NCI-H2171 treated with DMSO at 0.1 percent for 48 hours (cell line): ENCODE measurements around the gene FAM219B.
"Not testable (repeated sequence)": the region's sequence is repeated elsewhere in the genome, so short reads cannot be mapped to it uniquely, and the experiment has no call there.

Experiments used
- DNase-seq: peaks from one replicate; lab custom pipeline; 2025; lab: John Stamatoyannopoulos, UW

Gene FAM219B

GRCh38 chr15:74903676-74904075, 3.0 kb downstream of the FAM219B start:
- no peak for DNase-seq

DNA sequence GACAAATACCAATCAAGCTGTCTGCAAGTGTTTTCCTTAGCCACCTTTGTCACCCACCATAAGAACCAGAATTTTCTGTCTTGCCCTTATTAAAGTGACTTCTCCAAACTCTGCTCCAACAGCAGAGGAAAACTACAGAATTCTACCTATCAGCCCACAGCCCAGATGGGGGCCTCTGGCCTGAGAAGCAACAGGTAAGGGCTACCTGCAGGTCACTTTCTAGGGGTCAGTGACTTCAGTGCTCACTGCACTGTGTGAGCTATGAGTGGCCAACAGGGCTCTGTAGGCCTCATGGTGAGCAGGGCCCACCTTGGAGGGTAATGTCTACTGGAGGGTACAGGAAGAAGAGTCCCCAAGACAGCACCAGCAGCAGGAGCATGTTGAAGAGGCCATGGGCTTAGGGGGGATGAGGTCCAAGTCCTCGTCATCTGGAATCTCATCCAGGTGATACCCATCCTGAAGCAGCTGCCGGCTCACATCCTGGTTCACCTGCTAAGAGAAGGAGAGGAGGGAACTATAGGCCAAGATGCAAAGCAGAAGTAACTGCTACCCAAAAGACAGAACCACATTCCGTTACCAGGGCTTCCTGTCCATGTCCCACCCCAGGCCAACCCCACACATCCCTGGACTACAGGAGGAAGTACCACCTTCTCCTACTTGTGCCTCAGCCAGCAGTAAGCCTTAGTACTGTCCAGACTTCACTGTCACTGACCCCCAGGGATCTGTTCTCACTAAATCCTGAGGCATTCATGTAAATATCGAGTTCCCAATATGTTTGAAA, 4.2 kb downstream of the FAM219B start:
- no peak for DNase-seq

DNA sequence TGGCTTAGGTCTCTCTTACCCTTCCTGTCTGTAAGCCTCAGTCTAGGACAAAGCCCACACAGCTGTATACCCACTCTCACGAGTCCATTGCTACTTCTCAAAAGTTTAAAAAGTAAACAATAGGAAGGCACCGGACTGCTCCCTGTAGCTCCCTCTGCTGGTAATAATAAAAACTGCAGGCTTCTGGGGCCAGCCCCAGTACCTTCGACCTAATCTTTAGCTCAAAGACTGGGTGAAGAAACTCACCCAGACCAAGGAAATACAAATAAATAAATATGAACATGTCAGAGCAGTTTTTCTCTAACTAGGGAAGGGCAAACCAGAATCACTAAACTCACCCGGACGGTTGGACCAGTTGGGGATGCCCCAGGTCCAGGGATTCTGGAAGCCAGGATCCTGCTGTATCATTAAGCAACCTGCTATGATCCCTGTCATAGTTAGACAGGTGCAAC, 5.0 kb downstream of the FAM219B start:
- DNase-seq = peak; percentile 48

DNA sequence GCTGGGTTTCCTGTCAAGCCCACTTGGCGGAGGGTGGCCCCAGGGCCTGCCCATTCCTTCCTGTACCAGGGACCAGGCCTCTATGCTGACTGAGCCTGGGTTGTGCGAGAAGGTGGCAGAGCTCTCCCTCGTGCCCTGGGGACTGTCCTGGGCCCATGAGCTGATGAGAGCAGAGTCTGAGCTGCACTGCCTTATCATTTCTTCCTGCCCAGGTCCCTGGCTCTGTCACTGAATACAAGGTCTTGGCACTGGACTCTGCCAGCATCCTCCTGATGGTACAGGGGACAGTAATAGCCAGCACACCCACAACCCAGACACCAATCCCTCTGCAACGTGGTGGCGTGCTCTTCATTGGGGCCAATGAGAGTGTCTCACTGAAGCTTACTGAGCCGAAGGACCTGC, 9.3 kb downstream of the FAM219B start:
- DNase-seq = no peak

- DNase-seq = no peak
These were observed 10.3 kb downstream of the FAM219B start for GRCh38 chr15:74896316-74896715.

GRCh38 chr15:74895830-74896229, 10.8 kb downstream of the FAM219B start:
- no peak for DNase-seq

- DNase-seq = not testable (repeated sequence)
These were observed 12.3 kb downstream of the FAM219B start for GRCh38 chr15:74894383-74894782.

- DNase-seq = no peak
These were observed 13.0 kb downstream of the FAM219B start for GRCh38 chr15:74893627-74894026.

DNA sequence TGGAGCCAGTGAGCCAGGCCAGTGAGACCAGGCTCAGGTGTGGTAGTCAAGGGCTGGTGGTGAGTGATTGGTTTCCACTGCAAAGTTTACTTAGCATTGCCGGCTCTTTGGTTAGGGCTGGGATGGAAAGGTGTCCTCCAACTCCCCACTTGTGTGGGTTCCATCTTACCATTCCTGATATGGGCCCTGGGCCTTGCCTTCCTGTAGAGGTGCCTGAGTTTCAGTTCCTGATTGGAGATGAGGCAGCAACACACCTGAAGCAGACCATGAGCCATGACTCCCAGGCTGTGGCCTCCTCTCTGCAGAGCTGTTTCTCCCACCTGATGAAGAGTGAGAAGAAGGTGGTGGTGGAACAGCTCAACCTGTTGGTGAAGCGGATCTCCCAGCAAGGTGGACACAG, 13.7 kb downstream of the FAM219B start:
- DNase-seq = no peak

DNA sequence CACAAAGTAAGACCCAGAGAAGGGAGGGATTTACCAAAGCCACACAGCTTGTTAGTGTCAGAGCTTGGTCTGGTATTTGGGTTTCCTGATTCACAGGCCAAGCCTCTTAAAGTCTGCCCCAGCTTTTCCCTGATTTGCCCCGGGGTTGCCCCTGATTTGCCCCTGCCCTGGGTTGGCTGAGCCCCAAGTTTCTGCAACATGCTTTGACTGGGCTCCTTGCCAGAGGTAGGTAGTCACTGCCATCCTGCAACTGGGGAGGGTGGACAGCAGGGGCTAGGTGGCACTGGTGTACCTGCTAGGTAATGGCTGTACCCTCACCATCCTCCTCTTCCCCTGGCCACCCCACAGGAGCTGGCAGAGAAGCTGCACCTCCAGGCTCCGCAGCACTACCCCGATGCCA, 14.3 kb downstream of the FAM219B start:
- DNase-seq = no peak

DNA sequence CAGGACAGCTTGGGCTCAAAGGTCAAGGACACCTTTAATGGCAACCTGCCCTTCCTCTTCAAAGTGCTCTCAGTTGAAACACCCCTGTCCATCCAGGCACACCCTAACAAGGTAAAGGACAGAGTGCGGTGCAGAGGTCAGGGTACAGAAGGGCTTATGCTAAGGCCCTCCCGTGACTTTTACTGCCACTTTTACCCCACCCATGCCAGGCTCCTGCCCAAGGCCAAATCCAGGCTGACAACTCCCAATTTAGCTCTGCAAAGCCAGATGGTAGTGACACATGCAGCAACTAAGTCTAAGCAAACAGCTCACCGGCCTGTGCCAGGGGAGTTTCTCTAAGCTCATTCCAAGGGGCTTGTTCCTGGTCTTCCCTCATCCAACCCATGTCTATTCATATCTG, 15.2 kb downstream of the FAM219B start:
- DNase-seq = no peak

- DNase-seq = no peak
These were observed 16.0 kb downstream of the FAM219B start for GRCh38 chr15:74890665-74890960.

DNA sequence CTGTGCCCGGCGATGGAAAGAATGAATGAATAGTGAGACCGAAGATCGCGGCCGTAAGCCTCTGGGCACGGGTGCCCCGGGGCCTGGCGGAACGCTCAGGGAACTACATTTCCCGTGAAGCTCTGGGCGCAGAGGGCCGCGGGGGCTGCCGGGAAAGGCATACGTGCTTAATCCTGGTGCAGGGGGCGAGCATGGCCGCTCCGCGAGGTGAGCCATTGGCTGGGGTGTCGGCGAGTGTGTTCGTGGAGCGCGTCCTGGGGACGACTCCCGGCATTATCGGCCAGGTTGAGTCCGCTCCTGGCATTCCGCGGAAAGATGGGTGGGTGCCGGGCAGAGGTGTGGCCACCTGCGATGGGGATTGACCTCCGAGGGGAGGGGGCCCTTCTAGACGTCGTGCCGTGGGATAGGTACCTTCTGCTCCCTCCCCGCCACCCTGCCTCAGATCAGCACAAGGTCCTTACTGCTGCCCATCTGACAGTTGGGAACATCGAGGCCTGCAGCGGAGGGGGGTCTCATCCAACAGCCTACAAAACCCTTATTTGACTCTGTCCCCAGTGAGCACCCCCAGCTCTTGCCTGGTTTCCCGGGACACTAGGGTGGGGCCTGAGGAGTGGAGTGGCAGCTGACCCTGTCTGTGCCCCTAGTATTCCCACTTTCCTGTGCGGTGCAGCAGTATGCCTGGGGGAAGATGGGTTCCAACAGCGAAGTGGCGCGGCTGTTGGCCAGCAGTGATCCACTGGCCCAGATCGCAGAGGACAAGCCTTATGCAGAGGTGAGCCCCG, 16.6 kb downstream of the FAM219B start, which contains the start of gene MPI:
Gene MPI (plus strand): TSS at position 160 of the 782 bp plus-strand sequence. CDS start 32 bp downstream, at position 192.
- DNase-seq = peak; percentile 80

GRCh38 chr15:74889390-74889882, 17.2 kb downstream of the FAM219B start:
- no peak for DNase-seq

- DNase-seq = no peak
These were observed 17.9 kb downstream of the FAM219B start for GRCh38 chr15:74888716-74889115.

DNA sequence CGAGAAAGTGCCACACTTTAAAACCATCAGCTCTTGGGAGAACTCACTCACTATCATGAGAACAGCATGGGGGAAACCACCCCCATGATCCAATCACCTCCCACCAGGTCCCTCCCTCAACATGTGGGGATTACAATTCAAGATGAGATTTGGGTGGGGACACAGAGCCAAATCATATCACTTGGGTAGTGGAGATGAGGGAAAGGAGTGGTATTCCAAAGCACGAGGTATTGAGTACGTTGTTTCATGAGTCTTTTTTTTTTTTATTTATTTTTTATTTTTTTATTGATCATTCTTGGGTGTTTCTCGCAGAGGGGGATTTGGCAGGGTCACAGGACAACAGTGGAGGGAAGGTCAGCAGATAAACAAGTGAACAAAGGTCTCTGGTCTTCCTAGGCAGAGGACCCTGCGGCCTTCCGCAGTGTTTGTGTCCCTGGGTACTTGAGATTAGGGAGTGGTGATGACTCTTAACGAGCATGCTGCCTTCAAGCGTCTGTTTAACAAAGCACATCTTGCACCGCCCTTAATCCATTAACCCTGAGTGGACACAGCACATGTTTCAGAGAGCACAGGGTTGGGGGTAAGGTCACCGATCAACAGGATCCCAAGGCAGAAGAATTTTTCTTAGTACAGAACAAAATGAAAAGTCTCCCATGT, 19.0 kb downstream of the FAM219B start:
- not testable (repeated sequence) for DNase-seq

GRCh38 chr15:74885461-74885860, 21.2 kb downstream of the FAM219B start:
- DNase-seq = no peak

DNA sequence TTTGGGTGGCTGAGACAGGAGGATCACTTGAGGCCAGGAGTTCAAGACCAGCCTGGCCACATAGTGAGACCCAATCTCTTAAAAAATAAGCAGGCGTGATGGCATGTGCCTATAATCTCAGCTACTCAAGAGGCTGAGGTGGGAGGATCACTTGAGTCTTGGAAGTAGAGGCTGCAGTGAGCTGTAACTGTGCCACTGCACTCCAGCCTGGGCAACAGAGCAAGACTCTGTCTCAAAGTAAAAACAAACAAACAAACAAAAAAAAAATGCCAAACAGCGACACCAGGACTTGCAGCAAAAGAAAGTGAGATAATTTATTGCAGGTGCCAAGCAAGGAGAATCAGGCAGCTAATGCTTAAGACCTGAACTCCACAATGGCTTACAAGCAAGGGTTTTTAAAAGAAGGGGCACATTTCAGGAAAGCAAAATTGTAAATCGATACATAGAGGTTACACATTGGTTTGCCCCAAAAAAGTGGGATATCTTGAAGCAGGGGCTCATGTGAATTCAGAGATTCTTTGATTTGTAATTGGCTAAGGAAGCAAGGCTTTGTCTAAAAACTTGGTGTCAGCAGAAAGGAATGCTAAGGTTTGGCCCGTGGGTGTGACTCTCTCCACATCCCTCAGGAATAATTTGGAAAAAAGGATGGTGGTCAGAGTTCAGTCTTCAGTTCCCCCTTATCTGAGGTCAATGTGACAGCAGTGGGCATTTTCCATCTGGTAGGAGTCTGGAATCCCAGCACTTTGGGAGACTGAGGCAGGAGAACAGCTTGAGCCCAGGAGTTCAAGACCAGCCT, 22.0 kb downstream of the FAM219B start:
- no peak for DNase-seq

DNA sequence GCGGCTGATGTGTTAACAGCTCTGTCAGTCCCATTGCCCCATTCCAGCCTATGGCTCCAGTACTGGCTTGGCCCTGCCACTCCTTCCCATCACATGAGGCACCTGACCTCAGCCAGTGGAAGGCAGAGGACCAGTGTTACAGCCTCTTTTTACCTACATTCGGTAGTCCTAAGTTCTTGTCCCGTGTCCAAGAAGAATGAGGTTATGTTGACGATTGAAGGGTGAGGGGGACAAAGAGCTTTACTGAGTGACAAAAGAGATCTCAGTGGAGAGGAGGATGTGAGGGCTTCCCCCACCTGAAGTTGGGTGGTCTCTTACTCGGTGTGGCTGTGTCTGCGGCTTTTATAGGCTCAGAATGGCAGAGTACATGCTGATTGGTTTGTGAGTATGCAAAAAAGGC, 24.1 kb downstream of the FAM219B start:
- DNase-seq = no peak

DNA sequence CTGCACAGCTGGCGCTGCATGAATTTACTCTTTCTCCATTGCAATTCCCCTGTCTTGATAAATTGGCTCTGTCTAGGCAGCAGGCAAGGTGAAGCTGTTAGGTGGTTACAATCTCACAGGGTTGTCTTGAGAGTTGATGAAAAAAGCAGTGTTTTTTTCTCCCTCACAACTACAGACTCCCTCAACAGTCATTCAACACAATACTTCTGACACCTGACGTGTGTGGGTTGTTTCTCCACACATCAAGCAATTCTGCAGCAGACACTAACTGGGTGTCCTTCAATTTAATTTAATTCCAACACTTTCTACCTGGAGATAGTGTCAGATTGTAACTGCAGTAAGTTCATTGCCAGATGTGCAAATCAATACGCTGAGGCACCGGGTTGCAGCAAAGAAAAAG, 28.4 kb downstream of the FAM219B start:
- no peak for DNase-seq

GRCh38 chr15:74873756-74874424, 32.8 kb downstream of the FAM219B start:
- DNase-seq = no peak
